Esophagus muscularis mucosa (tissue), 4 donors: ENCODE results near the gene MYF6. TPM values are rescaled to one million over a fixed set of nuclear protein-coding genes. Genes with fewer than 3 reads are reported as not detected.

Source experiments
- DNase-seq: peaks from one replicate; pipeline ENCODE4 v3.0.0-alpha.2; 2017; ENCODE audit errors: extremely low spot score
- H3K27ac ChIP-seq, 4 donors: fragments of 200-600 bp; sonication (generic); replicated peaks in 1 of 4; 1 replicate in 3 of 4; 2 replicates in 1 of 4; pipeline ENCODE4 v1.5.1; 2016 to 2019; ENCODE audit warnings: mild to moderate bottlenecking in 1 of 4
- H3K27me3 ChIP-seq, 4 donors: fragments of 200-600 bp; sonication (generic); one replicate each; pipeline versions ENCODE4 v1.5.1 to v1.6.0; 2016 to 2019
- H3K36me3 ChIP-seq, 4 donors: fragments of 200-600 bp; sonication (generic); one replicate each; pipeline ENCODE4 v1.5.1; 2016 to 2019
- H3K4me1 ChIP-seq, 4 donors: fragments of 200-600 bp; sonication (generic); one replicate each; pipeline ENCODE4 v1.5.1; 2016 to 2019
- H3K4me3 ChIP-seq, 4 donors: fragments of 200-600 bp; sonication (generic); 1 replicate in 2 of 4; 2 replicates in 2 of 4; pipeline ENCODE4 v1.5.1; 2016 to 2019; ENCODE audit warnings: mild to moderate bottlenecking in 4 of 4, moderate library complexity in 1 of 4
- H3K9me3 ChIP-seq, 4 donors: fragments of 200-600 bp; sonication (generic); 1 replicate in 3 of 4; 2 replicates in 1 of 4; pipeline ENCODE4 v1.5.1; 2016 to 2019
- CTCF ChIP-seq, 3 experiments: fragments of 200-600 bp in 2 of 3; fragments of 450-650 bp in 1 of 3; sonication (generic) in 2 of 3; IDR thresholded peaks; one replicate each; pipeline ENCODE4 v1.5.1; 2017 to 2019; ENCODE audit warnings: antibody characterized with exemption in 3 of 3, mild to moderate bottlenecking in 2 of 3, moderate library complexity in 1 of 3
- EP300 ChIP-seq: sonication (generic); formaldehyde crosslinking; IDR thresholded peaks from one replicate; pipeline ENCODE4 v1.6.1; 2017; ENCODE audit warnings: antibody characterized with exemption
- POLR2A ChIP-seq: fragments of 450-650 bp; IDR thresholded peaks from one replicate; pipeline ENCODE4 v1.6.1; 2017; ENCODE audit warnings: antibody characterized with exemption, moderate library complexity, mild to moderate bottlenecking, low read depth
- POLR2AphosphoS5 ChIP-seq, 2 donors: sonication (generic); formaldehyde crosslinking; IDR thresholded peaks; one replicate each; pipeline ENCODE4 v1.6.1; 2017; ENCODE audit warnings: antibody characterized with exemption in 2 of 2
- WGBS: methylation state at CpG from one replicate; pipeline ENCODE4 v1.1.5; 2018; 5-methylcytosine and 5-hydroxymethylcytosine counted together
- intact Hi-C: fragments of 100-400 bp; cut with DNase I; formaldehyde crosslinking; loops from one replicate; pipeline ENCODE4 v1.15.1; 2023
- total RNA-seq, 4 donors: library from RNA; depleted of rRNA; stranded (reverse); fragments of >200 nt; gene quantifications; one replicate each; pipeline versions ENCODE4 v1.1.0 to v1.2.1, GENCODE V29; 2016

The MYF6 gene
- total RNA-seq, 4 donors from 2014 or later = 0.29 TPM; not detected in 3

- Histone ChIP-seq H3K4me1 (peaks cover 0 to 6% (median 0%) of the 10 kb centered on the region in 4 donors), H3K36me3 (no peaks in the 10 kb centered on the region), H3K27ac (no peak overlapping the region), H3K4me3 (no peak overlapping the region), H3K9me3 (no peaks in the 10 kb centered on the region), H3K27me3 (no peaks in the 10 kb centered on the region)
- WGBS = 74% methylated on average over 6 of the region's 6 CpGs
- no peak for TF ChIP-seq POLR2AphosphoS5 (IDR thresholded peaks at IDR 0.05)
- no peak for TF ChIP-seq EP300
- TF ChIP-seq POLR2A = no peak
- no peak for TF ChIP-seq CTCF (IDR thresholded peaks at IDR 0.05)
- DNase-seq = no peak
- intact Hi-C loops = no loop called here
These were observed 38.5 kb downstream of the MYF6 start for GRCh38 chr12:80745851-80746505.

GRCh38 chr12:80747800-80748199 lies 40.4 kb downstream of the MYF6 start:
- H3K27ac ChIP-seq = no peak overlapping the region
- H3K36me3 ChIP-seq = no peaks in the 10 kb centered on the region
- no peak for TF ChIP-seq EP300
- TF ChIP-seq POLR2AphosphoS5 (IDR thresholded peaks at IDR 0.05) = no peak
- TF ChIP-seq CTCF (IDR thresholded peaks at IDR 0.05) = no peak
- TF ChIP-seq POLR2A = no peak
- H3K4me3 ChIP-seq = no peak overlapping the region
- WGBS = 70% methylated on average over 2 of the region's 2 CpGs
- no peaks in the 10 kb centered on the region for H3K27me3 ChIP-seq
- H3K9me3 ChIP-seq = no peaks in the 10 kb centered on the region
- no peak for DNase-seq
- intact Hi-C loops = no loop called here
- H3K4me1 ChIP-seq = peaks cover 0 to 6% (median 0%) of the 10 kb centered on the region in 4 donors

GRCh38 chr12:80749456-80749855 lies 42.0 kb downstream of the MYF6 start:
- H3K27ac ChIP-seq = no peak overlapping the region
- intact Hi-C loops = no loop called here
- H3K4me3 ChIP-seq = no peak overlapping the region
- TF ChIP-seq EP300 (no peak), POLR2AphosphoS5 (IDR thresholded peaks at IDR 0.05) (no peak), CTCF (IDR thresholded peaks at IDR 0.05) (no peak), POLR2A (no peak)
- H3K36me3 ChIP-seq = no peaks in the 10 kb centered on the region
- H3K27me3 ChIP-seq = no peaks in the 10 kb centered on the region
- no peaks in the 10 kb centered on the region for H3K9me3 ChIP-seq
- DNase-seq = no peak
- WGBS = 83% methylated on average over 2 of the region's 2 CpGs
- peaks cover 0 to 6% (median 0%) of the 10 kb centered on the region in 4 donors for H3K4me1 ChIP-seq

- intact Hi-C loops = no loop called here
These were observed 45.0 kb downstream of the MYF6 start for GRCh38 chr12:80752464-80752863.

More at GRCh38 chr12:80752464-80752863, 45.0 kb downstream of the MYF6 start:
- Histone ChIP-seq H3K4me3 (no peak overlapping the region), H3K9me3 (no peaks in the 10 kb centered on the region), H3K4me1 (no peaks in the 10 kb centered on the region), H3K27ac (no peak overlapping the region), H3K27me3 (no peaks in the 10 kb centered on the region), H3K36me3 (no peaks in the 10 kb centered on the region)
- TF ChIP-seq POLR2AphosphoS5 (IDR thresholded peaks at IDR 0.05) (no peak), EP300 (no peak), CTCF (IDR thresholded peaks at IDR 0.05) (no peak), POLR2A (no peak)
- DNase-seq = no peak
